ENCODE data around the gene DNASE2B. TPM values are rescaled to one million over a fixed set of nuclear protein-coding genes. Genes with fewer than 3 reads are reported as not detected.

DNASE2B gene
- polyA plus RNA-seq, 1 donor (not counting 4 experiments of a cell fraction or from before 2014, with no cell fraction given) = not detected

GRCh38 chr1:84426376-84426775, 28.1 kb downstream of the DNASE2B start:
- H3K4me1 ChIP-seq (ENCODE audit: control insufficient read depth, extremely low read depth, insufficient read depth, low read length) = peaks cover 10% of the 10 kb centered on the region
- H2AFZ ChIP-seq (ENCODE audit: control insufficient read depth, low read length) = no peak overlapping the region
- no peaks in the 10 kb centered on the region for H3K36me3 ChIP-seq (ENCODE audit: control insufficient read depth in 2 of 2, extremely low read depth in 1 of 2, insufficient read depth in 2 of 2, low read length in 2 of 2)
- DNase-seq (ENCODE audit: low read depth, low spot score) (no peak), FAIRE-seq (no peak)
- no peak overlapping the region for H3K9ac ChIP-seq (ENCODE audit: control insufficient read depth, extremely low read depth, insufficient read depth, low read length)
- H3K4me2 ChIP-seq (ENCODE audit: control insufficient read depth, extremely low read depth, insufficient read depth, low read depth, low read length) = no peak overlapping the region
- H3K9me3 ChIP-seq (ENCODE audit: control insufficient read depth, low read depth, low read length) = no peaks in the 10 kb centered on the region
- TF ChIP-seq EZH2 (IDR thresholded peaks at IDR 0.05; ENCODE audit: low read length) = no peak
- TF ChIP-seq, protein P1, sequence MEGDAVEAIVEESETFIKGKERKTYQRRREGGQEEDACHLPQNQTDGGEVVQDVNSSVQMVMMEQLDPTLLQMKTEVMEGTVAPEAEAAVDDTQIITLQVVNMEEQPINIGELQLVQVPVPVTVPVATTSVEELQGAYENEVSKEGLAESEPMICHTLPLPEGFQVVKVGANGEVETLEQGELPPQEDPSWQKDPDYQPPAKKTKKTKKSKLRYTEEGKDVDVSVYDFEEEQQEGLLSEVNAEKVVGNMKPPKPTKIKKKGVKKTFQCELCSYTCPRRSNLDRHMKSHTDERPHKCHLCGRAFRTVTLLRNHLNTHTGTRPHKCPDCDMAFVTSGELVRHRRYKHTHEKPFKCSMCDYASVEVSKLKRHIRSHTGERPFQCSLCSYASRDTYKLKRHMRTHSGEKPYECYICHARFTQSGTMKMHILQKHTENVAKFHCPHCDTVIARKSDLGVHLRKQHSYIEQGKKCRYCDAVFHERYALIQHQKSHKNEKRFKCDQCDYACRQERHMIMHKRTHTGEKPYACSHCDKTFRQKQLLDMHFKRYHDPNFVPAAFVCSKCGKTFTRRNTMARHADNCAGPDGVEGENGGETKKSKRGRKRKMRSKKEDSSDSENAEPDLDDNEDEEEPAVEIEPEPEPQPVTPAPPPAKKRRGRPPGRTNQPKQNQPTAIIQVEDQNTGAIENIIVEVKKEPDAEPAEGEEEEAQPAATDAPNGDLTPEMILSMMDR (optimal IDR thresholded peaks at IDR 0.05 in 1 of 3, IDR thresholded peaks at IDR 0.05 in 1 of 3, conservative IDR thresholded peaks at IDR 0.05 in 1 of 3; ENCODE audit: extremely low read depth in 1 of 3, insufficient read depth in 2 of 3, low read length in 3 of 3) = no peak
- H3K4me3 ChIP-seq (ENCODE audit: control insufficient read depth in 2 of 3, extremely low read depth in 1 of 3, insufficient read depth in 2 of 3, low read depth in 1 of 3, low read length in 3 of 3) = no peak overlapping the region
- no peaks in the 10 kb centered on the region for H3K9me1 ChIP-seq (ENCODE audit: control insufficient read depth, extremely low read depth, insufficient read depth, low read length)
- no peaks in the 10 kb centered on the region for H3K79me2 ChIP-seq (ENCODE audit: control insufficient read depth, insufficient read depth, low read length)
- H4K20me1 ChIP-seq (ENCODE audit: control insufficient read depth, extremely low read depth, insufficient read depth, low read length) = no peaks in the 10 kb centered on the region
- no peaks in the 10 kb centered on the region for H3K27me3 ChIP-seq (ENCODE audit: control insufficient read depth, extremely low read depth, insufficient read depth, low read length)
- dilution Hi-C loops (cut with MboI; ENCODE audit: extremely low pct_ligation_motif_present, low sequenced_read_pairs) = no loop called here
- no peak overlapping the region for H3K27ac ChIP-seq (ENCODE audit: control insufficient read depth, insufficient read depth, low read length)

GRCh38 chr1:84427250-84428188, 29.2 kb downstream of the DNASE2B start:
- FAIRE-seq (peak; percentile 90), DNase-seq (ENCODE audit: low read depth, low spot score) (no peak)
- peaks cover 7% of the 10 kb centered on the region for H3K4me1 ChIP-seq (ENCODE audit: control insufficient read depth, extremely low read depth, insufficient read depth, low read length)
- no peaks in the 10 kb centered on the region for H4K20me1 ChIP-seq (ENCODE audit: control insufficient read depth, extremely low read depth, insufficient read depth, low read length)
- H2AFZ ChIP-seq (ENCODE audit: control insufficient read depth, low read length) = no peak overlapping the region
- no peak overlapping the region for H3K9ac ChIP-seq (ENCODE audit: control insufficient read depth, extremely low read depth, insufficient read depth, low read length)
- H3K4me3 ChIP-seq (ENCODE audit: control insufficient read depth in 2 of 3, extremely low read depth in 1 of 3, insufficient read depth in 2 of 3, low read depth in 1 of 3, low read length in 3 of 3) = no peak overlapping the region
- no peak overlapping the region for H3K27ac ChIP-seq (ENCODE audit: control insufficient read depth, insufficient read depth, low read length)
- no peaks in the 10 kb centered on the region for H3K9me3 ChIP-seq (ENCODE audit: control insufficient read depth, low read depth, low read length)
- TF ChIP-seq EZH2 (IDR thresholded peaks at IDR 0.05; ENCODE audit: low read length) = no peak
- TF ChIP-seq, protein P1 (optimal IDR thresholded peaks at IDR 0.05 in 1 of 3, IDR thresholded peaks at IDR 0.05 in 1 of 3, conservative IDR thresholded peaks at IDR 0.05 in 1 of 3; ENCODE audit: extremely low read depth in 1 of 3, insufficient read depth in 2 of 3, low read length in 3 of 3) = no peak
- H3K79me2 ChIP-seq (ENCODE audit: control insufficient read depth, insufficient read depth, low read length) = no peaks in the 10 kb centered on the region
- no peaks in the 10 kb centered on the region for H3K36me3 ChIP-seq (ENCODE audit: control insufficient read depth in 2 of 2, extremely low read depth in 1 of 2, insufficient read depth in 2 of 2, low read length in 2 of 2)
- no peaks in the 10 kb centered on the region for H3K9me1 ChIP-seq (ENCODE audit: control insufficient read depth, extremely low read depth, insufficient read depth, low read length)
- H3K27me3 ChIP-seq (ENCODE audit: control insufficient read depth, extremely low read depth, insufficient read depth, low read length) = no peaks in the 10 kb centered on the region
- H3K4me2 ChIP-seq (ENCODE audit: control insufficient read depth, extremely low read depth, insufficient read depth, low read depth, low read length) = no peak overlapping the region
- dilution Hi-C loops (cut with MboI; ENCODE audit: extremely low pct_ligation_motif_present, low sequenced_read_pairs) = no loop called here
